DMS53 treated with DMSO at 0.1 percent for 48 hours (cell line): ENCODE data around the gene FOXRED2.
A peak's percentile ranks its signal among the peaks of the same experiment; 100 is the strongest.

ENCODE experiments used
- DNase-seq: peaks from one replicate; lab custom pipeline; 2025; ENCODE audit not compliant: unreplicated experiment; lab: John Stamatoyannopoulos, UW

FOXRED2 gene

DNA sequence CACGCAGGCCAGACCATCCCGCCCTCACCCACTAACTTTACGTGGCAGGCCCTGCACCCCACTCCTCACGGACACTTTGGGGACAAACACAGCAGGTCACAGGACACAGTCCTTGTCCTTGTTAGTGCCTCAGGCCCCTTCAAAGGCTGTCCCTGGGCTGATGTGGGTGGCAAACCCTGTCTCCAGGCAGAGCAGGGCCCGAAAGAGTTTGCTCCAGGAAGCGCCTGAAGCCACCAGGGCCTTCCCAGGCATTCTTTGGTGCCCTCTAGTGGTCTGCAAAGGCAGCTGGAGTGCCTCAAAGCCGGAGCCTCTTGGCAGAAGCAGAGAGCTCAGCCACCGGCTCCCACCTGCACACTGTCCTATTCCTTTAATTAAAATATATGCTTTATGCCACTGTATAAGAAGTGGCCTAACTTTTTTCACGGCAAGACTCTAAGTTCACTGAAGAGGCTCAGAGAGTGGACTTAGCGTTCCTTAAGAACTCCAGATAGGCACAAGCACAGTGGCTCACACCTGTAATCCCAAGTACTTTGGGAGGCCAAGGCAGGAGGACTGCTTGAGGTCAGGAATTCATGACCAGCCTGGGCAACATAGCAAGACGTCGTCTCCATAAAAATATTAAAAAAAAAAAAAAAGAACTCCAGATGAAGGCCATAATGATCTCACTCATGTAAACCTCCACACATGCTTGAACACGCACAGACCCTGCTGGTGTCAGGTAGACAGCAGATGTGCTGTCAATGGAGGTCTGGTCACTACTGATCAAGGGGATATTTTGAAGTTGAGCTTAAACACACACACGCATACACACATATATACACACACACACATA lies 36.5 kb downstream of the FOXRED2 start:
- DNase-seq, result peak; percentile 20

DNA sequence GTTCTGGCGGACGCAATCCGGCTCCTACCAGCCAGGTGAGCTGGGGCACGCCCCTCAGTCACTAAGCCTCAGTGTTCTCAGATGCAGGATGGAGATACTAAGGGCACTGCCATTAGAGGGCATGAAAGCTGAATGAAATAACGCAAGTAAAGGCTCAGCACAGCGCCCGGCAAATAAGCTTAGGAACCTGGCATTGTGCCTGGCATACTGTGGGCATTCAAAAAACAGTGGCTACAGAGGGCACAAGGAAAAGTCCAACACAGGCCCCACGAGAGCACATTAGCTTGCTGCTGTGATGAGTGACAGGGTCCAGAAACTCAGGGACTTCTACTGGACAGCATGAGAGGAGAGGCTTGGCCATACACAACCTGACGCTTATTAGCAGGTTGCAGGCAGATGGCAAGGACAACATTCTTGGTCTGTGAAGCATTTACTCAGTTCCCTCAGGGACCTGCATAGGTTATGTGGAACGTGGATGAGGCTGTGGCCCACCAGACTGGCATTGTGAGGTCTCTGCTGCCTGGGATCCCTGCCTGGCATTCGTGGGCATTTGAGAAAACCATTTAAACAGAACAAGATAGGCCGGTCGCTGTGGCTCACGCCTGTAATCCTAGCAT lies 37.6 kb downstream of the FOXRED2 start:
- DNase-seq, result no peak

DNA sequence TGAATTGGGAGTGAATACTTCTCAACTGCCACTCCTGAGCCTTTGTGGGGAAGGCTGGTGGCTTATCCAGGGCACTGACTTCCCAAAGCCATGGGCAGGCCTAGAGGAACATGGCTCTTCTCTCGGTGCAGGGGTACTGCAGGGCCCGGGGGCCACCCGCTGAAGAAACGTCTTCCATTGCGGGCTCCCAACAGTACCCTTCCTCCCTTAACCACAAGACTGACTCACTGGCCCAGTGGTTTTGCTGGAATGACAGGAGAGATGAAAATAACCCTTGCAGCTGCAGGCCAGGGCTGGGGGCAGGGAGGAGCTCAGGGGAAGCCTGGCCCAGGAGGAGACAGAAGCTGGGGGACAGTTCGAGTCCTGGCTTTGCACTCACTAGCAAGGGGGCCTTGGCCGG lies 38.9 kb downstream of the FOXRED2 start:
- DNase-seq, result no peak

DNA sequence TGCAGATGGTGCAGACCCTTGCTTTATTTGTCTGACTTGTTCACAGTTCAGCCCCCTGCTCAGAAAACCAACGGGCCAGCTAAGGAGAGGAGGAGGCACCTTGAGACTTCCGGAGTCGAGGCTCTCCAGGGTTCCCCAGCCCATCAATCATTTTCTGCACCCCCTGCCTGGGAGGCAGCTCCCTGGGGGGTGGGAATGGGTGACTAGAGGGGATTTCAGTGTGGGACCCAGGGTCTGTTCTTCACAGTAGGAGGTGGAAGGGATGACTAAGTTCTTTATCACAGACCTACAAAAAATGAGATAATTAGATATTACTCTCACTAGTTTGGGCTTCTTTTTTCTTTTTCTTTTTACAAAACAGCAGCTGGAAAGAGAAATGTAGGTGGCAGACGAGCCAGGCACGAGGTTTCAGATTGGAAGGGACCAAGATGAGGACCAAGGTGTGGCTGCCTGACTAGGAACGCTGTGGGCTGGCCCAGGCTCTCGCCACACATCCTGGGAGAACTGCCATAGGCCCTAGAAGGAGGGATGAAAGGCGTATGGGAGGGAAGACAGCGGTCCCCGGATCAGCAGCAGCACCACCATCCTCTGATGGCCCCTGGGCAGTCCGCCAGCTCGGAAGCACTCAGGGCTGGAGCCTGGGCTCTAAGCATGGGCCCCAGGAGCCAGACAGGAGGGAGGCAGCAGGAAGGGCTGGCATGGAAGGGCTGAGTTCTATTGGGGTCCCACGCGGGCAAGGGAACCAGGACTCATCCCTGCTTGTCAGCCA lies 39.6 kb downstream of the FOXRED2 start:
- no peak for DNase-seq

DNA sequence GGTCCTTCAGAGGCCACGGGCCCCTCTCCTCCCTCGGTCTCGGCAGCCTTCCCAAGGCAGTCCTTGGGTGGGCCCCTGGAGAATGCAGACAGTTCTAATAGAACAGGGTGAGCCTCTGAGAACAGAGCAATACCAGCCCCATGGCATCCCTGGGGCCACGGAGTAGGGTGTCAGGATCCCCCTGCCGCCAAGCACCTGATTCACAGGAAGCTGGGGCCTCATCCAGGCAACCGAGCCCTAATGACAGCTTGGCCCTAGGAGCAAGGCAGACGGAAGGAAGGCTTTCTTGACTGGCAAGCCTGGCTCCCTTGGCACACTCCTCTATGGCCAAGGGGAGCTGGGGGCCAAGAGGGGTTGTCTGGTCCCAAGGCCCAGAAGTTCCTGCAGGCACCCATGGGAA lies 40.6 kb downstream of the FOXRED2 start:
- no peak for DNase-seq

DNA sequence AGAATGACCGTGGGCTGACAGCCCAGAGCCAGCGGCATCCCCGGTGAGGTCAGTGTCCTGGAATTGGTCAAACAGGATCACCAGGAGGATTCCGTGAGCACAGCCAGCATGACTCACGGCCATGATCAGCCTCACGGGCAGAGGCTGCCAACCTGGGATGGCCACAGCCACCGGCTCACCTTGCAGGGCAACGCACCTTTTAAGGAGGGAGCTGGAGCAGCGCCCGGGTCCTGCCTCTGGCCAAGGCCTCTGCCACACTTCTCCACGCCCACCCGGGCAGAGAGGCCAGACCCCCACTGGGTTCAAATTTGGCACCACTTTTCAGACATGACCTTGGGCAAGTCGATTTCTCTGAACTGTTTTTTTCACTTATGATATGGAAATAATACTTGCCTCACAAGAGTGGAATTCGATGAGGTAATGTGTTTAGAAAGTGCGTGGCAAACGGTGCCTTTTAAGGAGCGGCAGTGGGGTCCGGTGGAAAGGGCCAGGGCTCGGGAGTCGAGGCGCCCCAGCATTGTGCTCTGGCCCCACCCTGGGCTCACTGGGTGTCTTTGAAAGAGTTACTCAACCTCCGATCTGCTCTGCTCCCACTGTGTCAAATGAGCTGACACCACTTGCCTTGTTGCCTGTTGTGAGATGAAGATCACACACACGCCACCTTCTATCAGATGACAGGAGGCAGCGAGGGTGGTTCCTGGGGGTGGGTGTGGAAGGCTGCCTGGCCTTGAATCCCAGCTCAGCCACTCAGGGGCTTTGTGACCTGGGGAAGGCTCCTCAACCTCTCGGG lies 41.4 kb downstream of the FOXRED2 start:
- peak; percentile 22 for DNase-seq

- DNase-seq, result no peak
These were observed 42.1 kb downstream of the FOXRED2 start for GRCh38 chr22:36464715-36465231.

DNA sequence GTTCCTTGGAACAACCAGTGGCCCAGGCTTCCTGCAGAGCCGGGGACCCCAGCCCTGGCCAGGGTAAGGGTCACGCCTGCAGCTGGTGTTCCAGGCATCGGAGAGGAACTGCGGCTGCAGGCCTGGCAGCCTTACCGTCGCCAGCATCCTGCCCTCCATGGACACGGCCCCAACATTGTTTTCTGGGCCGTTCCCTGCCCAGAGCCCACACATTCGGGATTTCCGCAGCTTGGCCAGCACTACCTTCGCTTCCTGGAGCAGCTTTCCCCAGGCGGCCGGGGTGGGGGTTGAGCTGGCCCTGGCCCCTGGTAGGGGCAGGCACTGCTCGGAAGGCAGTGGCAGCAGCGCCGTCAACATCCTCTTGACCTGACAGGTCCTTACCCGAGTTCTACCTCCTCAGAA lies 43.1 kb downstream of the FOXRED2 start:
- DNase-seq, result no peak

DNA sequence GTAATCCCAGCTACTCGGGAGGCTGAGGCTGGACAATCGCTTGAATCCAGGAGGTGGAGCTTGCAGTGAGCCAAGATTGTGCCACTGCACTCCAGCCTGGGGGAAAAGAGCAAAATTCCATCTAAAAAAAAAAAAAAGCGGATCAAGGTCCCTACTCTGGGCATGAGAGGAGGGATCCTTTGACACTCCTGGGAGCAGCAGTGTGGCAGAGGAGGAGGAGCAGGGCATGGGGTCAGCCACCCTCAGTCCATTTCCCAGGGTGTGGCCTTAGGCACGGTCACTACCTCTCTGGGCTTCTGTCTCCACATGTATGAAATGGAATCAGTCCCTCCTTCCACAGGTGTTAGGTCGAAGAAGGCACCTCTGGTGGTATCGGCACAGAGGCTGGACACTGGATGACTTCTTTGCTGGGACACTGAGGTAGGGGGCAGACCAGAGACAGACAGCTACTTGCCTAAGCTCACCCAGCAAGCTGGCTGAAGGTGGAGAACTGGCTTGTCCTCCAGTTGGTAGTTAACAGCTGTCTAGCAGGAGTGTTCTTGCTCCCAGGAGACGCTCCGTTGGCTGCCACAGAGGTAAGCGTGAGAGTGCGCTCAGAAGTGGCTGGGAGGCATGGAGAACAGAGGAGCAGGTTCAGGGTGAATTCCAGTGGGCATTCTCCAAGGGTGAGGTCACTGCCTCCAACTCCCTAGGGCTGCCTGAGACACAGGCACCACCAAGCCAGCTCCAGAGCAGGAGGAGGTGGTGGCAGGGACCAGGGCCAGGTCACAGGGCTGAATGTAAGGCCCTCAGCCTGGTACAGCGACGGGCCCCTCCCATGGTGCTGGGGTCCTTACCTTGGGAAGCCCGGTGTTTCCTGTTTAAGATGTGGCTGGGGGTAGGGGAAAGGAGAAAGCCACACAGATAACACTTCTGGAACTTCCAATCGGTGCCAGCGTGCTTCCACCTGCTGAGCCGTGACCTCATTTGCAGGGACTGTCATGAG lies 44.9 kb downstream of the FOXRED2 start:
- peak; percentile 13 for DNase-seq

DNA sequence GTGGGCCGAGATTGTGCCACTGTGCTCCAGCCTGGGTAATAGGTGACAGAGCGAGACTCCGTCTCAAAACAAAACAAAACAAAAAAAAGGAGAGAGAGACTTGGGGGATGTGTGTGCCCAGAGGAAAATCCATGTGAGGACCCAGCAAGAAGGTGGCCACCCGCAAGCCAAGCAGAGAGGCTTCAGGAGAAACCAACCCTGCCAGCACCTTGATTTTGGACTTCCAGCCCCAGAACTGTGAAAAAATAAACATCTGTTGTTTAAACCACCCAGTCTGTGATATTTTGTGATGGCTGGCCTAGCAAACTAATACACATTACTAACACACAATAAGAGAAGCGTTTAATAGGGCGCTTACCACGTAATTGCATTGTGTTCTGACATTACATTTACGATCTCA lies 46.6 kb downstream of the FOXRED2 start:
- DNase-seq, result no peak

- DNase-seq, result no peak
These were observed 49.0 kb downstream of the FOXRED2 start for GRCh38 chr22:36457688-36458450.

DNA sequence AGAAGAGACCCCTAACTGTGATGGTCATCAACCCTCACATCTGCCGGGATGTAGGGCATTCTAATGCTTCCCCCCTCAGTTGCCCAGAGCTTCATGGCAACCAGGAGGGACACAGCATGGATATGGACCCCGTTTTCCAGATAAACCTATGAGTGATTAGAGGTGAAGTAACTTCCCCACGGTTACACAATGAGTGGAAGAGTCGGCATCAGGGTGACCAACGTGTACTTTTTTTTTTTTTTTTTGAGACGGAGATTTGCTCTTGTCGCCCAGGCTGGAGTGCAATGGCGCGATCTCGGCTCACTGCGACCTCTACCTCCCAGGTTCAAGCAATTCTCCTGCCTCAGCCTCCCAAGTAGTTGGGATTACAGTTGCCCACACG lies 50.4 kb downstream of the FOXRED2 start:
- no peak for DNase-seq

- peak; percentile 30 for DNase-seq
These were observed 51.0 kb downstream of the FOXRED2 start for GRCh38 chr22:36455571-36456463.

DNA sequence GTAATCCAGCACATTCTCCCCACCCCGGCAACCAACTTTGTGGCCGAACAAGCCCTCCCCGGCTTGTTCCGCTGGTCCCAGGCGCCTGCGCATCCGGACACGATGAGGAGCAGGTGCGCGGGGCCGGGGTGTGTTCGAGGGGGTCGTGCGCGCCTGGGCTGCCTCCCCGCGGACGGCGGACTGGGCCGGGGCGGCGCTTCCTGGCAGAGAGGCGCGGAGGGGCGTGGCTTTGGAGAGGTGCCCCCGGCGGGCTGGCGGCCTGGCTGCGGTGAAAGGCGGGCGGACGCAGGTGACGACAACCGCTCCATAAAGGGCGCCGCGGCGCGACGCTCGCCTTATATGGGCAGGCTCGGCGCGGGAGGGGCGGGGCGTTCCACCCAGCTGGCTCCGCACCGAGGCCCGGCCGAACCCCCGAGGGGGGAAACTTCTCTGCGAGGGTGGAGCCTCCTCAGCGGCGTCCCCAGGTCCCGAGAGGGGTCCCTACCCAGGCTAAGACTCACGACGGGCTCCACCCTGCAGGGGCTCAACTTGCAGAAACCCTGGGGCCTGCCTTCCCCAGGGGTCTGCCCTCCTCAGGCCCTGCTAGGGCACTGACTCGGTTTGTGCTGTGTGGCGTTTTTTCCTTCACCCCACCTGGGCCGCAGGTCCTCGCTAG lies 51.8 kb downstream of the FOXRED2 start:
- DNase-seq, result peak; percentile 66

- DNase-seq, result no peak
These were observed 52.9 kb downstream of the FOXRED2 start for GRCh38 chr22:36453855-36454378.

DNA sequence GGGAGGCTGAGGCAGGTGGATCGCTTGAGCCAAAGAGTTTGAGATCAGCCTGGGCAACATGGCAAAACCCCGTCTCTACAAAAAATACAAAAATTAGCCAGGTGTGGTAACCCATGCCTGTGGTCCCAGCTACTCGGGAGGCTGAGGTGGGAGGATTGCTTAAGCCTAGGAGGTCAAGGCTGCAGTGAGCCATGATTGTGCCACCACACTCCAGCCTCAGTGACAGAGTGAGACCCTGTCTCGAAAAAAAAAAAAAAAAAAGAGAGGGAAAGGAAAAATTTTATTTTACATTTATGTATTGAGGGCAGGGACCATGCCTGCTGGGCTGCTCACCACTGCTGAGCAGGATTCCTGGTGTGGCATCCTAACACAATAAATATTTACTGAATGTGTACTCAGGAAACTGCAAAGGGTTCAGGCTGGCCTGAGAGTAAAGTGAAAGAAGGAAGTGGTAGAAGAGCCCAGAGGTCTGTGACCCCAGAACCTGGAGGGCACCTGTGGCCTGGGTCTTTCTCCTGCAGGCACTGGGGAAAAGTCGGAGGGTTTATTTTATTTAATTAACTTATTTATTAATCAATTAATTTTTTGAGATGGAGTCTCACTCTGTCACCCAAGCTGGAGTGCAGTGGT lies 53.7 kb downstream of the FOXRED2 start:
- DNase-seq, result peak; percentile 2
